A549 (cell line): Measurements from ENCODE around the gene NINL. TPM values are rescaled to one million over a fixed set of nuclear protein-coding genes. Genes with fewer than 3 reads are reported as not detected.

Experiments
- ATAC-seq, 2 experiments: fragments of 200-7000 bp in 1 of 2; fragments of >200 bp in 1 of 2; cut with Nextera tagmentation in 1 of 2; cut with Tn5 transposase in 1 of 2; 3 replicates each; pipeline versions ENCODE4 v1.8.0 to v1.9.1; 2018 to 2020; ENCODE audit warnings: mild to moderate bottlenecking in 1 of 2, moderate library complexity in 1 of 2
- CTCF ChIA-PET: fragments of 300-600 bp; sonication (Branson Sonifier 250); formaldehyde crosslinking; extraction: SDS; loops from one replicate; lab custom pipeline; 2021; ENCODE audit warnings: antibody characterized with exemption, inconsistent platforms; lab: Yijun Ruan, JAX
- POLR2A ChIA-PET: fragments of 350-600 bp; formaldehyde crosslinking; extraction: SDS; loops from one replicate; lab custom pipeline; 2021; ENCODE audit warnings: antibody characterized with exemption, inconsistent platforms; lab: Yijun Ruan, JAX
- DNase-seq, 2 experiments: peaks; one replicate each; pipeline versions ENCODE4 v3.0.0 to v3.0.0-alpha.2; 2011 to 2016; ENCODE audit warnings: low read depth in 1 of 2, low spot score in 1 of 2
- FAIRE-seq: peaks from 2 replicates; lab custom pipeline; 2011; peaks lifted over from hg19 to GRCh38; lab: Jason Lieb, UNC
- H3K27ac ChIP-seq, 2 experiments: fragments of >200 bp; sonication (Bioruptor Twin); formaldehyde crosslinking; 3 replicates each; pipeline ENCODE4 v1.5.1; 2016 to 2017
- H3K4me1 ChIP-seq: fragments of >200 bp; sonication (Bioruptor Twin); formaldehyde crosslinking; 3 replicates; pipeline ENCODE4 v1.6.1; 2016
- H3K4me2 ChIP-seq: fragments of >200 bp; sonication (Bioruptor Twin); formaldehyde crosslinking; 3 replicates; pipeline ENCODE4 v1.6.1; 2016
- H3K4me3 ChIP-seq: fragments of >200 bp; sonication (Bioruptor Twin); formaldehyde crosslinking; 3 replicates; pipeline ENCODE4 v1.5.1; 2016
- H3K9me3 ChIP-seq: fragments of >200 bp; sonication (Bioruptor Twin); formaldehyde crosslinking; 3 replicates; pipeline ENCODE4 v1.6.1; 2016
- E2F6 ChIP-seq: IDR thresholded peaks from 2 replicates; pipeline ENCODE4 v1.6.1; 2012; ENCODE audit warnings: low read depth, borderline replicate concordance
- EHF ChIP-seq: fragments of 250-450 bp; sonication (Bioruptor Pico); IDR thresholded peaks from 2 replicates; pipeline ENCODE4 v1.5.0; 2020; ENCODE audit warnings: mild to moderate bottlenecking
- EP300 ChIP-seq, 2 experiments: fragments of >200 bp; sonication (Bioruptor Twin); formaldehyde crosslinking; IDR thresholded peaks; 2 replicates in 1 of 2; 3 replicates in 1 of 2; pipeline ENCODE4 v1.6.1; 2016 to 2017
- FOSB ChIP-seq: fragments of 250-450 bp; sonication (Bioruptor Pico); IDR thresholded peaks from 2 replicates; pipeline ENCODE4 v1.5.0; 2020; ENCODE audit warnings: mild to moderate bottlenecking, moderate library complexity
- FOXS1 ChIP-seq: fragments of 250-450 bp; sonication (Bioruptor Pico); IDR thresholded peaks from 2 replicates; pipeline ENCODE4 v1.5.0; 2020; ENCODE audit warnings: mild to moderate bottlenecking, moderate library complexity
- MAZ ChIP-seq: fragments of 150-350 bp; IDR thresholded peaks from 2 replicates; pipeline ENCODE4 v1.6.1; 2014; ENCODE audit warnings: antibody characterized with exemption, low read depth, low read length, borderline replicate concordance
- NFE2L2 ChIP-seq: fragments of 150-350 bp; conservative IDR thresholded peaks from 2 replicates; pipeline ENCODE4 v1.6.1; 2014; ENCODE audit warnings: low read length
- RAD21 ChIP-seq, 2 experiments: fragments of >200 bp in 1 of 2; sonication (Bioruptor Twin) in 1 of 2; formaldehyde crosslinking in 1 of 2; IDR thresholded peaks in 1 of 2; conservative IDR thresholded peaks in 1 of 2; 2 replicates in 1 of 2; 3 replicates in 1 of 2; pipeline ENCODE4 v1.6.1; 2012 to 2018; ENCODE audit warnings: inconsistent platforms in 1 of 2
- RARB ChIP-seq: fragments of 250-450 bp; sonication (Bioruptor Pico); IDR thresholded peaks from 2 replicates; pipeline ENCODE4 v1.8.0; 2021; ENCODE audit warnings: mild to moderate bottlenecking, moderate library complexity
- RCOR1 ChIP-seq: fragments of 150-350 bp; IDR thresholded peaks from 2 replicates; pipeline ENCODE4 v1.6.1; 2014; ENCODE audit warnings: antibody characterized with exemption, low read length, low read depth
- RFX5 ChIP-seq: fragments of 450-650 bp; IDR thresholded peaks from 2 replicates; pipeline ENCODE4 v1.7.1; 2014; ENCODE audit warnings: antibody characterized with exemption, mild to moderate bottlenecking, moderate library complexity
- RNF2 ChIP-seq: fragments of 200-600 bp; sonication (generic); IDR thresholded peaks from 2 replicates; pipeline ENCODE4 v1.6.1; 2016; ENCODE audit warnings: low read depth, mild to moderate bottlenecking, antibody characterized with exemption, moderate library complexity, borderline replicate concordance
- SMC3 ChIP-seq: fragments of >200 bp; sonication (Bioruptor Twin); formaldehyde crosslinking; IDR thresholded peaks from 3 replicates; pipeline ENCODE4 v1.6.1; 2018; ENCODE audit warnings: inconsistent platforms
- WGBS: methylation state at CpG from one replicate; pipeline ENCODE4 v1.1.6; 2017; ENCODE audit errors: missing lambda C conversion rate; 5-methylcytosine and 5-hydroxymethylcytosine counted together
- polyA plus RNA-seq, 4 experiments: library from polyadenylated mRNA; depleted of rRNA in 3 of 4; stranded (reverse); fragments of >200 nt; fragmentation: RNase III in 1 of 4; extraction: RNeasy Plus Mini Kit Qiagen cat#74134 plus additional on column Dnase treatment in 1 of 4; gene quantifications; 2 replicates in 3 of 4; 3 replicates in 1 of 4; pipeline ENCODE4 v1.2.3, GENCODE V29; 2011 to 2017
- TF ChIP-seq, protein P1 (sequence below): fragments of 250-450 bp; sonication (Bioruptor Pico); IDR thresholded peaks from 2 replicates; pipeline ENCODE4 v1.5.0; 2021; ENCODE audit warnings: mild to moderate bottlenecking, moderate library complexity, borderline replicate concordance

NINL gene
- polyA plus RNA-seq, 2 of the 4 experiments (the other 2 are of a cell fraction): 20.2 to 22.4 TPM

DNA sequence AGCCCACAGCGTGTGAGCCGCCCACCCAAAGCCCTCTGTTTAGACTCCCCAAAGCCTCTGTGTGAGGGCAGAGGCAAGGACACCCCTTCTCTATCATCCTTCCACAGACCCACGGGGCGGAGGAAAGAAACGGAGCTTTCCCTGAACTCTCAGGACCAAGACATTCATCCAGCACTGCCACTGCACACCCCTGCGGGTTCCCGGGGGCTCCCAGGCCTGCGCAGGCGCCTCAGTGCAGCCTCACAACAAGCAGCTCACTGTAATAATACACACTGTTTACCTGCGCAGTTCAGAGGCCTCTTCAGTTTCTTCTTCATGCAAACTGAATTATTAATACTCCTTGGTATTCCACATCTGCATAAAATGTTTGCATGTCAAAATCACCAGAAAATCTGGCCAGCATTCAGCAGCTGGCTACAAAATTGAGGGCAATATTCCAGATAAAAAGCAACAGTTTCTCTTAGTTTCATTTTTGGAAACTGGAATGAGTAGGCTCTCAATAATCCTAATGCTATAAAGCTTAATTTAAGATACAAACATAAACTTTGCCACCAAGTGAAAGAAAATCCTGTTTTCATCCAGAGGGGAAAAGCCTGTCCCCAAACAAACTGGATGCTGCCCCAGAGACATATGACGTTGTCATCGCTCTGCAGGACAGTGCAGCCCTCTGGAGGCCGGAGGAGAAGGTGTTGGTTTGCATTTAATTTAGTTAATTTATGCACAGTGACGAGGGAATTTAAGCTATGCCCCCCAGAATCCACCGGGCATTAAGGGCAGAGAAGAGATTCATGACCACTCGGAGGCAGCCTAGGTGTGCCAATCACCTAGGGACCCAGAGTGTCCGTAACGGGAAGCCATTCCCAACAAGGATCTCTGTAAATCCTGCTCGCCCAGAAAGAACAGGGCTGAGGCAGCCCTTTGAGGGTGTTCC, 45.3 kb downstream of the NINL start:
- CTCF ChIA-PET: interaction anchor here (0.7 to 2.0 kb wide), 11 partner anchors 8 to 89 kb away, joined by 3 to 12 read pairs (median 4); no protein-coding TSS in a partner anchor
- H3K4me3 ChIP-seq: no peak overlapping the region
- peaks cover 50% of the 10 kb centered on the region for H3K4me1 ChIP-seq
- ATAC-seq (peak in 1 of 2 experiments; percentile 35; a peak in 3 of 6 replicates), FAIRE-seq (no peak), DNase-seq (no peak)
- H3K9me3 ChIP-seq: no peaks in the 10 kb centered on the region
- H3K27ac ChIP-seq: peak overlapping the region; percentile 39 to 67; a peak in 4 of 6 replicates
- 83% methylated on average over 19 of the region's 19 CpGs for WGBS
- TF ChIP-seq SMC3 (peak; percentile 27; the same call in 1 of the 3 replicates), RFX5 (peak; percentile 71), RAD21 (conservative IDR thresholded peaks at IDR 0.05 in 1 of 2, IDR thresholded peaks at IDR 0.05 in 1 of 2) (peak; percentile 38; a peak in 2 of 5 replicates), E2F6 (no peak), NFE2L2 (no peak)
- POLR2A ChIA-PET: interaction anchor here (1.5 kb wide), 1 partner anchor 85 kb away, joined by 5 read pairs; no protein-coding TSS in a partner anchor
- peak overlapping the region; percentile 81; the same call in 1 of the 3 replicates for H3K4me2 ChIP-seq

GRCh38 chr20:25538838-25539665, 46.3 kb downstream of the NINL start:
- WGBS: 90% methylated on average over 17 of the region's 17 CpGs
- Histone ChIP-seq H3K4me3 (no peak overlapping the region), H3K9me3 (no peaks in the 10 kb centered on the region), H3K27ac (peak overlapping the region in 1 of 2 experiments; percentile 67; a peak in 3 of 6 replicates), H3K4me2 (no peak overlapping the region), H3K4me1 (peaks cover 41% of the 10 kb centered on the region)
- DNase-seq (no peak), FAIRE-seq (no peak), ATAC-seq (peak in 1 of 2 experiments; percentile 7; a peak in 2 of 6 replicates)
- no peak for TF ChIP-seq RNF2
- no peak for TF ChIP-seq SMC3
- no peak for TF ChIP-seq RCOR1
- no peak for TF ChIP-seq RARB (CRISPR knock-in tag)
- ChIA-PET POLR2A (no interaction called here), CTCF (interaction anchor here (1.0 to 2.0 kb wide), 8 partner anchors 7 to 68 kb away, joined by 3 to 12 read pairs (median 4); no protein-coding TSS in a partner anchor)

GRCh38 chr20:25537890-25538289, 47.4 kb downstream of the NINL start:
- WGBS: 82% methylated on average over 12 of the region's 13 CpGs
- POLR2A ChIA-PET: interaction anchor here (0.6 kb wide), 1 partner anchor 213 kb away, joined by 4 read pairs; no protein-coding TSS in a partner anchor
- CTCF ChIA-PET: interaction anchor here (0.7 to 1.6 kb wide), 7 partner anchors 9 to 324 kb away, joined by 3 to 8 read pairs (median 3); no protein-coding TSS in a partner anchor

More at GRCh38 chr20:25537890-25538289, 47.4 kb downstream of the NINL start:
- Histone ChIP-seq H3K4me2 (no peak overlapping the region), H3K4me1 (peaks cover 29% of the 10 kb centered on the region), H3K27ac (no peak overlapping the region), H3K9me3 (no peaks in the 10 kb centered on the region), H3K4me3 (no peak overlapping the region)
- DNase-seq: no peak
- FAIRE-seq: no peak
- ATAC-seq: no peak
- TF ChIP-seq, protein P1, sequence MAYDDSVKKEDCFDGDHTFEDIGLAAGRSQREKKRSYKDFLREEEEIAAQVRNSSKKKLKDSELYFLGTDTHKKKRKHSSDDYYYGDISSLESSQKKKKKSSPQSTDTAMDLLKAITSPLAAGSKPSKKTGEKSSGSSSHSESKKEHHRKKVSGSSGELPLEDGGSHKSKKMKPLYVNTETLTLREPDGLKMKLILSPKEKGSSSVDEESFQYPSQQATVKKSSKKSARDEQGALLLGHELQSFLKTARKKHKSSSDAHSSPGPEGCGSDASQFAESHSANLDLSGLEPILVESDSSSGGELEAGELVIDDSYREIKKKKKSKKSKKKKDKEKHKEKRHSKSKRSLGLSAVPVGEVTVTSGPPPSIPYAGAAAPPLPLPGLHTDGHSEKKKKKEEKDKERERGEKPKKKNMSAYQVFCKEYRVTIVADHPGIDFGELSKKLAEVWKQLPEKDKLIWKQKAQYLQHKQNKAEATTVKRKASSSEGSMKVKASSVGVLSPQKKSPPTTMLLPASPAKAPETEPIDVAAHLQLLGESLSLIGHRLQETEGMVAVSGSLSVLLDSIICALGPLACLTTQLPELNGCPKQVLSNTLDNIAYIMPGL: no peak
- TF ChIP-seq E2F6 (no peak), EHF (CRISPR knock-in tag) (no peak), FOSB (CRISPR knock-in tag) (no peak), SMC3 (no peak), FOXS1 (CRISPR knock-in tag) (no peak), RNF2 (no peak), EP300 (IDR thresholded peaks at IDR 0.05) (no peak), MAZ (no peak), RARB (CRISPR knock-in tag) (no peak)
